HEK293T (cell line): Measurements from ENCODE around the gene LMF1.

Source experiments
- ARNT ChIP-seq: fragments of 450-650 bp; IDR thresholded peaks from 2 replicates; pipeline ENCODE4 v1.6.1; 2017; ENCODE audit warnings: mild to moderate bottlenecking
- BHLHE40 ChIP-seq: fragments of 450-650 bp; IDR thresholded peaks from 2 replicates; pipeline ENCODE4 v1.6.1; 2016; ENCODE audit warnings: mild to moderate bottlenecking, moderate library complexity, borderline replicate concordance
- FOXA1 ChIP-seq: fragments of 450-650 bp; IDR thresholded peaks from 2 replicates; pipeline ENCODE4 v1.6.1; 2016; ENCODE audit warnings: mild to moderate bottlenecking
- FOXM1 ChIP-seq: fragments of 450-650 bp; IDR thresholded peaks from 2 replicates; pipeline ENCODE4 v1.6.1; 2017; ENCODE audit warnings: mild to moderate bottlenecking, borderline replicate concordance
- NFRKB ChIP-seq: fragments of 450-650 bp; IDR thresholded peaks from 2 replicates; pipeline ENCODE4 v1.6.1; 2016; ENCODE audit warnings: mild to moderate bottlenecking, moderate library complexity
- SP1 ChIP-seq: fragments of 450-650 bp; IDR thresholded peaks from 2 replicates; pipeline ENCODE4 v1.6.1; 2017
- TARDBP ChIP-seq: fragments of 450-650 bp; IDR thresholded peaks from 2 replicates; pipeline ENCODE4 v1.6.1; 2016

DNA sequence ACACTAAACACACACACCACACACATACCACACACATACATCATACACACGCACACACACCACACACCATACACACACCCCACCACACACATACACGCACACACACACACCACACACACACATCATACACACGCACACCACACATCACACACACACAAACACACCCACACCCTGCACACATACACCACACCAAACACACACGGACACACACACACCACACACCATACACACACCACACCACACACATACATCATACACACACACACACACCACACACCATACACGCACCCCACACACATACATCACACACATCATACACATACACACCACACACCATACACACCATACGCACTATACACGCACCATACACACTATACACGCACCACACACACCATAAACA is 7.1 kb upstream of the LMF1 start:
- no peak for TF ChIP-seq ARNT
- TF ChIP-seq FOXA1, result no peak
- TF ChIP-seq TARDBP, result peak; percentile 57; the same call in 1 of the 2 replicates
- no peak for TF ChIP-seq FOXM1
- no peak for TF ChIP-seq NFRKB
- no peak for TF ChIP-seq BHLHE40
- no peak for TF ChIP-seq SP1
